AG09309 (cell line): ENCODE data around the gene NDUFAB1.

Experiments used
- DNase-seq: peaks from one replicate; pipeline ENCODE4 v3.0.0-alpha.2; 2010; ENCODE audit warnings: low read depth
- H3K4me3 ChIP-seq: 2 replicates; pipeline ENCODE4 v1.5.1; 2011; ENCODE audit warnings: mild to moderate bottlenecking, low read depth, low read length, moderate library complexity; ENCODE audit not compliant: control insufficient read depth
- TF ChIP-seq, protein P1 (sequence below): IDR thresholded peaks from 2 replicates; pipeline ENCODE4 v1.5.1; 2011; ENCODE audit warnings: mild to moderate bottlenecking, low read depth, low read length, inconsistent platforms; ENCODE audit not compliant: insufficient read depth, control insufficient read depth; ENCODE audit errors: missing control alignments

Gene NDUFAB1

GRCh38 chr16:23607726-23608125 lies 11.6 kb upstream of the NDUFAB1 start:
- no peak overlapping the region for H3K4me3 ChIP-seq
- DNase-seq: no peak
- TF ChIP-seq, protein P1, sequence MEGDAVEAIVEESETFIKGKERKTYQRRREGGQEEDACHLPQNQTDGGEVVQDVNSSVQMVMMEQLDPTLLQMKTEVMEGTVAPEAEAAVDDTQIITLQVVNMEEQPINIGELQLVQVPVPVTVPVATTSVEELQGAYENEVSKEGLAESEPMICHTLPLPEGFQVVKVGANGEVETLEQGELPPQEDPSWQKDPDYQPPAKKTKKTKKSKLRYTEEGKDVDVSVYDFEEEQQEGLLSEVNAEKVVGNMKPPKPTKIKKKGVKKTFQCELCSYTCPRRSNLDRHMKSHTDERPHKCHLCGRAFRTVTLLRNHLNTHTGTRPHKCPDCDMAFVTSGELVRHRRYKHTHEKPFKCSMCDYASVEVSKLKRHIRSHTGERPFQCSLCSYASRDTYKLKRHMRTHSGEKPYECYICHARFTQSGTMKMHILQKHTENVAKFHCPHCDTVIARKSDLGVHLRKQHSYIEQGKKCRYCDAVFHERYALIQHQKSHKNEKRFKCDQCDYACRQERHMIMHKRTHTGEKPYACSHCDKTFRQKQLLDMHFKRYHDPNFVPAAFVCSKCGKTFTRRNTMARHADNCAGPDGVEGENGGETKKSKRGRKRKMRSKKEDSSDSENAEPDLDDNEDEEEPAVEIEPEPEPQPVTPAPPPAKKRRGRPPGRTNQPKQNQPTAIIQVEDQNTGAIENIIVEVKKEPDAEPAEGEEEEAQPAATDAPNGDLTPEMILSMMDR: no peak

GRCh38 chr16:23597003-23597756 lies 1.1 kb upstream of the NDUFAB1 start:
- no peak for DNase-seq
- H3K4me3 ChIP-seq: no peak overlapping the region

GRCh38 chr16:23595246-23595950 lies 718 bp downstream of the NDUFAB1 start:
- TF ChIP-seq, protein P1: no peak
- DNase-seq: no peak
- H3K4me3 ChIP-seq: peak overlapping the region; percentile 74

More at GRCh38 chr16:23597003-23597756, 1.1 kb upstream of the NDUFAB1 start:
- TF ChIP-seq, protein P1: no peak

DNA sequence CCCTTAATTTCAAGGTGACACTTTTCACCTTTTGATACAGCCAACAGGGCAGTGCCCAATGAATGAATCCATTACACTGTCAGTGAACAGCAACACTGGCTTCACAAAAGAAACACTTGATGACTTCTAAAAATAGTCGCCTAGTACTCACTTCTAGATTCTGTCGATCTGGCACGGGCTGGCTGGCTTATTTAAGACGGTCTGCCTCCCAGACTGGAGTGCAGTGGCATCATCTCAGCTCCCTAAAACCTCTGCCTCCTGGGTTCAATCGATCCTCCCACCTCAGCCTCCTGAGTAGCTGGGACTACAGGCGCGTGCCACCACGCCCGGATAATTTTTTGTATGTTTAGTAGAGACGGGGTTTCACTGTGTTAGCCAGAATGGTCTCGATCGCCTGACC lies 1.9 kb downstream of the NDUFAB1 start:
- no peak overlapping the region for H3K4me3 ChIP-seq
- DNase-seq: no peak
- TF ChIP-seq, protein P1: no peak

DNA sequence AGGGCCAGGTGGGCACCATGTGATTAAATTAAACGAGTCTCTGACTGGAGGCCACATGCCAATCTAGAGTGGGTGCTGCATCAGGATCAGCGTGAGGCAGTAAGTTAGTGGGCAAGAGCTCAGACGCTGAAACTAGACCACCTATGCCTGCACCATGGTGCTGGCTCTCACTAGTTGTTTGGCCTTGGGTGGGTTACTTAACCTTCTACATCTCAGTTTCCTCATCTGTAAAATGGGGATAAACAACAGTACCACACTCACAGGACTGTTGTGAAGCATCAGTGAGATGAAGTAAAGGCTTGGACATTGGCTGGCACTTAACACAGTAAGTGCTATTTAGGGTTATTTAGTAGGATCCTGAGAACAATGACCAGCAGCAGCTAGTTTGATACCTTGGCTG lies 5.9 kb downstream of the NDUFAB1 start:
- no peak for DNase-seq
- TF ChIP-seq, protein P1: no peak
- H3K4me3 ChIP-seq: no peak overlapping the region

DNA sequence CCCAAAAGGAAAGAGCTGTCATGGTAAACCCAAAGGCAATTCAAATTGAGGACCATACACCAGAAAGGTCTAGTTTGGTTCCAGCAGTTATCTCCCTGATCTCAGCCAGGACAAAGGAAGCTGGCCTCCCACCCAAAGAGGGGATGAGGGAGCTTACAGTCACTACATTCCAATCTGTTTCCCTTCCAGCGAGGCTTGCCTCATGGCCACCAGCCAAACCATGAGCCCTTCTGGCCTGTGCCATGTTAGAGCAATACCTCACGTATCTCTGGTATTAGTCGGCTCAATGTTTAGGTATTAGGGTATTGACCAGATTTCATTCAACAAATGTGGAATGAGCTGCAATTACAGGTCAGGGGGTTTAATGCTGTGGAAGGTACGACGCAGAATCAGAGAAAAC lies 8.4 kb downstream of the NDUFAB1 start:
- no peak overlapping the region for H3K4me3 ChIP-seq
- DNase-seq: peak; percentile 29
- TF ChIP-seq, protein P1: no peak
